Stomach smooth muscle (tissue), 2 donors: Measurements from ENCODE around the gene EML3.
A peak's percentile ranks its signal among the peaks of the same experiment; 100 is the strongest.

Source experiments
- H3K27ac ChIP-seq: one replicate; pipeline ENCODE4 v1.7.0; 2013; ENCODE audit warnings: mild to moderate bottlenecking, low read length, inconsistent platforms
- H3K27me3 ChIP-seq, 2 donors: one replicate each; pipeline ENCODE4 v1.7.0; 2013; ENCODE audit warnings: low read length in 2 of 2; ENCODE audit not compliant: insufficient read depth in 2 of 2, control insufficient read depth in 1 of 2
- H3K36me3 ChIP-seq, 2 donors: one replicate each; pipeline ENCODE4 v1.7.0; 2013; ENCODE audit warnings: low read length in 2 of 2; ENCODE audit not compliant: control insufficient read depth in 2 of 2, insufficient read depth in 2 of 2
- H3K4me1 ChIP-seq: one replicate; pipeline ENCODE4 v1.7.0; 2013; ENCODE audit warnings: low read length; ENCODE audit not compliant: control insufficient read depth, insufficient read depth
- H3K4me3 ChIP-seq, 2 donors: one replicate each; pipeline ENCODE4 v1.7.0; 2013; ENCODE audit warnings: low read length in 2 of 2
- H3K9ac ChIP-seq, 2 donors: one replicate each; pipeline ENCODE4 v1.7.0; 2013; ENCODE audit warnings: low read length in 2 of 2, mild to moderate bottlenecking in 1 of 2
- H3K9me3 ChIP-seq, 2 donors: one replicate each; pipeline ENCODE4 v1.7.0; 2013; ENCODE audit warnings: low read length in 2 of 2; ENCODE audit not compliant: control insufficient read depth in 2 of 2
- donor health status: healthy.
- donor health status: Pancreatic carcinoma.

Gene EML3

GRCh38 chr11:62558669-62559068 is 53.9 kb downstream of the EML3 start:
- Histone ChIP-seq H3K4me1 (peaks cover 51% of the 10 kb centered on the region), H3K9ac (no peak overlapping the region), H3K36me3 (peaks cover 22 to 24% of the 10 kb centered on the region in 2 donors), H3K9me3 (no peaks in the 10 kb centered on the region), H3K27me3 (no peaks in the 10 kb centered on the region), H3K4me3 (no peak overlapping the region), H3K27ac (peak overlapping the region; percentile 24)

- H3K9ac ChIP-seq, result peak overlapping the region in 1 of 2 donors; percentile 51
- H3K27ac ChIP-seq, result peak overlapping the region; percentile 99
- H3K36me3 ChIP-seq, result peaks cover 16% of the 10 kb centered on the region in 2 donors
- no peaks in the 10 kb centered on the region for H3K27me3 ChIP-seq
- no peaks in the 10 kb centered on the region for H3K9me3 ChIP-seq
- peak overlapping the region in 1 of 2 donors; percentile 65 for H3K4me3 ChIP-seq
- peaks cover 68% of the 10 kb centered on the region for H3K4me1 ChIP-seq
Observed at GRCh38 chr11:62556875-62557631, 55.5 kb downstream of the EML3 start.

- peaks cover 13 to 15% of the 10 kb centered on the region in 2 donors for H3K36me3 ChIP-seq
- no peaks in the 10 kb centered on the region for H3K9me3 ChIP-seq
- H3K27ac ChIP-seq, result peak overlapping the region; percentile 99
- H3K4me1 ChIP-seq, result peaks cover 74% of the 10 kb centered on the region
- peak overlapping the region; percentile 42 to 51 for H3K9ac ChIP-seq
- H3K27me3 ChIP-seq, result no peaks in the 10 kb centered on the region
- H3K4me3 ChIP-seq, result peak overlapping the region; percentile 39 to 65
Observed at GRCh38 chr11:62556108-62556874, 56.3 kb downstream of the EML3 start.

GRCh38 chr11:62555464-62556107 is 57.0 kb downstream of the EML3 start:
- Histone ChIP-seq H3K36me3 (peaks cover 13 to 15% of the 10 kb centered on the region in 2 donors), H3K9ac (peak overlapping the region; percentile 42 to 51), H3K4me1 (peaks cover 76% of the 10 kb centered on the region), H3K4me3 (peak overlapping the region; percentile 39 to 65), H3K27ac (peak overlapping the region; percentile 99), H3K9me3 (no peaks in the 10 kb centered on the region), H3K27me3 (no peaks in the 10 kb centered on the region)

GRCh38 chr11:62554387-62555167 is 58.0 kb downstream of the EML3 start:
- peaks cover 71% of the 10 kb centered on the region for H3K4me1 ChIP-seq
- H3K36me3 ChIP-seq, result peaks cover 8 to 9% of the 10 kb centered on the region in 2 donors
- peak overlapping the region in 1 of 2 donors; percentile 29 for H3K4me3 ChIP-seq
- H3K9me3 ChIP-seq, result no peaks in the 10 kb centered on the region
- H3K9ac ChIP-seq, result peak overlapping the region in 1 of 2 donors; percentile 89
- H3K27ac ChIP-seq, result peak overlapping the region; percentile 99
- H3K27me3 ChIP-seq, result no peaks in the 10 kb centered on the region

- no peaks in the 10 kb centered on the region for H3K9me3 ChIP-seq
- H3K9ac ChIP-seq, result peak overlapping the region; percentile 87 to 89
- H3K4me1 ChIP-seq, result peaks cover 70% of the 10 kb centered on the region
- H3K27me3 ChIP-seq, result no peaks in the 10 kb centered on the region
- peak overlapping the region; percentile 69 to 71 for H3K4me3 ChIP-seq
- peak overlapping the region; percentile 99 for H3K27ac ChIP-seq
- peaks cover 3% of the 10 kb centered on the region in 2 donors for H3K36me3 ChIP-seq
Observed at GRCh38 chr11:62553839-62554361, 58.7 kb downstream of the EML3 start.

- Histone ChIP-seq H3K4me1 (peaks cover 77% of the 10 kb centered on the region), H3K9me3 (no peaks in the 10 kb centered on the region), H3K27me3 (no peaks in the 10 kb centered on the region), H3K9ac (peak overlapping the region; percentile 87 to 89), H3K4me3 (peak overlapping the region; percentile 69 to 71), H3K36me3 (no peaks in the 10 kb centered on the region), H3K27ac (peak overlapping the region; percentile 99)
Observed at GRCh38 chr11:62553080-62553838, 59.3 kb downstream of the EML3 start.

GRCh38 chr11:62552485-62553079 is 60.0 kb downstream of the EML3 start:
- H3K27ac ChIP-seq, result peak overlapping the region; percentile 99
- H3K27me3 ChIP-seq, result no peaks in the 10 kb centered on the region
- peaks cover 83% of the 10 kb centered on the region for H3K4me1 ChIP-seq
- H3K9me3 ChIP-seq, result no peaks in the 10 kb centered on the region
- H3K4me3 ChIP-seq, result peak overlapping the region; percentile 69 to 71
- peak overlapping the region; percentile 87 to 89 for H3K9ac ChIP-seq
- H3K36me3 ChIP-seq, result no peaks in the 10 kb centered on the region
